ENCODE measurements around the gene CTNNA2.
"Not testable (repeated sequence)": the region's sequence is repeated elsewhere in the genome, so short reads cannot be mapped to it uniquely, and the experiment has no call there.

Gene CTNNA2

GRCh38 chr2:79994161-79994560 is 481.3 kb downstream of the CTNNA2 start:
- no peak for DNase-seq

GRCh38 chr2:79994965-79995364 is 482.1 kb downstream of the CTNNA2 start:
- DNase-seq: no peak

GRCh38 chr2:79996709-79997108 is 483.9 kb downstream of the CTNNA2 start:
- no peak for DNase-seq

- no peak for DNase-seq
These were observed 488.9 kb downstream of the CTNNA2 start for GRCh38 chr2:80001701-80002101.

- DNase-seq: no peak
These were observed 489.3 kb downstream of the CTNNA2 start for GRCh38 chr2:80002112-80002511.

- no peak for DNase-seq
These were observed 489.8 kb downstream of the CTNNA2 start for GRCh38 chr2:80002568-80003157.

GRCh38 chr2:80007777-80008503 is 495.1 kb downstream of the CTNNA2 start:
- no peak for DNase-seq

GRCh38 chr2:80008596-80008995 is 495.7 kb downstream of the CTNNA2 start:
- DNase-seq: no peak

- no peak for DNase-seq
These were observed 496.4 kb downstream of the CTNNA2 start for GRCh38 chr2:80009211-80009610.

GRCh38 chr2:80012061-80012460 is 499.2 kb downstream of the CTNNA2 start:
- no peak for DNase-seq

GRCh38 chr2:80014637-80015036 is 501.8 kb downstream of the CTNNA2 start:
- no peak for DNase-seq

GRCh38 chr2:80016171-80016570 is 503.3 kb downstream of the CTNNA2 start:
- no peak for DNase-seq

- DNase-seq: no peak
These were observed 507.0 kb downstream of the CTNNA2 start for GRCh38 chr2:80019571-80020460.

GRCh38 chr2:80022018-80022417 is 509.2 kb downstream of the CTNNA2 start:
- no peak for DNase-seq

GRCh38 chr2:80026040-80026729 is 513.3 kb downstream of the CTNNA2 start:
- DNase-seq: no peak

GRCh38 chr2:80028051-80028450 is 515.2 kb downstream of the CTNNA2 start:
- no peak for DNase-seq

GRCh38 chr2:80028584-80028983 is 515.7 kb downstream of the CTNNA2 start:
- DNase-seq: no peak

- DNase-seq: no peak
These were observed 517.3 kb downstream of the CTNNA2 start for GRCh38 chr2:80030135-80030534.

- not testable (repeated sequence) for DNase-seq
These were observed 519.8 kb downstream of the CTNNA2 start for GRCh38 chr2:80032684-80033083.

GRCh38 chr2:80035749-80036285 is 523.0 kb downstream of the CTNNA2 start:
- no peak for DNase-seq

- DNase-seq: no peak
These were observed 524.5 kb downstream of the CTNNA2 start for GRCh38 chr2:80037310-80037709.

GRCh38 chr2:80040226-80040625 is 527.4 kb downstream of the CTNNA2 start:
- no peak for DNase-seq

GRCh38 chr2:80042635-80043034 is 529.8 kb downstream of the CTNNA2 start:
- no peak for DNase-seq

Data from CD4-positive, alpha-beta T cell treated with Interleukin-12 subunit alpha and Interleukin-12 subunit beta, for 1 hour (primary cell).